IPS-18a (cell line): ENCODE measurements around the gene KMT2E.

Source experiments
- H3K27ac ChIP-seq: one replicate; pipeline ENCODE4 v1.5.1; 2013; ENCODE audit warnings: low read length
- H3K27me3 ChIP-seq: one replicate; pipeline ENCODE4 v1.6.1; 2013; ENCODE audit warnings: mild to moderate bottlenecking, low read length; ENCODE audit not compliant: control insufficient read depth, insufficient read depth
- H3K36me3 ChIP-seq: one replicate; pipeline ENCODE4 v1.6.1; 2013; ENCODE audit warnings: low read depth, low read length; ENCODE audit not compliant: control insufficient read depth
- H3K4me1 ChIP-seq: one replicate; pipeline ENCODE4 v1.6.1; 2013; ENCODE audit warnings: low read depth, low read length; ENCODE audit not compliant: control insufficient read depth
- H3K4me3 ChIP-seq: one replicate; pipeline ENCODE4 v1.5.1; 2013; ENCODE audit warnings: low read length
- H3K9ac ChIP-seq: one replicate; pipeline ENCODE4 v1.6.1; 2013; ENCODE audit warnings: mild to moderate bottlenecking, low read length, moderate library complexity
- H3K9me3 ChIP-seq: one replicate; pipeline ENCODE4 v1.6.1; 2013; ENCODE audit warnings: low read depth, low read length; ENCODE audit not compliant: control insufficient read depth

Gene KMT2E

GRCh38 chr7:105141068-105141467, 127.1 kb downstream of the KMT2E start:
- Histone ChIP-seq H3K9ac (no peak overlapping the region), H3K27ac (no peak overlapping the region), H3K4me3 (no peak overlapping the region), H3K4me1 (no peaks in the 10 kb centered on the region), H3K27me3 (no peaks in the 10 kb centered on the region), H3K9me3 (no peaks in the 10 kb centered on the region), H3K36me3 (peaks cover 10% of the 10 kb centered on the region)

GRCh38 chr7:105149827-105150226, 135.8 kb downstream of the KMT2E start:
- Histone ChIP-seq H3K27me3 (no peaks in the 10 kb centered on the region), H3K9me3 (no peaks in the 10 kb centered on the region), H3K4me1 (no peaks in the 10 kb centered on the region), H3K27ac (no peak overlapping the region), H3K9ac (no peak overlapping the region), H3K36me3 (no peaks in the 10 kb centered on the region), H3K4me3 (no peak overlapping the region)

GRCh38 chr7:105151152-105151551, 137.1 kb downstream of the KMT2E start:
- no peaks in the 10 kb centered on the region for H3K36me3 ChIP-seq
- no peak overlapping the region for H3K27ac ChIP-seq
- no peak overlapping the region for H3K9ac ChIP-seq
- H3K4me1 ChIP-seq = no peaks in the 10 kb centered on the region
- H3K27me3 ChIP-seq = no peaks in the 10 kb centered on the region
- H3K4me3 ChIP-seq = no peak overlapping the region
- H3K9me3 ChIP-seq = no peaks in the 10 kb centered on the region

- H3K9ac ChIP-seq = no peak overlapping the region
- H3K27ac ChIP-seq = no peak overlapping the region
- H3K36me3 ChIP-seq = no peaks in the 10 kb centered on the region
Measured at GRCh38 chr7:105153531-105153930, 139.5 kb downstream of the KMT2E start.

GRCh38 chr7:105154084-105154483, 140.1 kb downstream of the KMT2E start:
- Histone ChIP-seq H3K4me3 (no peak overlapping the region), H3K36me3 (no peaks in the 10 kb centered on the region), H3K27me3 (no peaks in the 10 kb centered on the region), H3K4me1 (no peaks in the 10 kb centered on the region), H3K27ac (no peak overlapping the region), H3K9me3 (no peaks in the 10 kb centered on the region), H3K9ac (no peak overlapping the region)

More at GRCh38 chr7:105153531-105153930, 139.5 kb downstream of the KMT2E start:
- H3K9me3 ChIP-seq = no peaks in the 10 kb centered on the region
- no peaks in the 10 kb centered on the region for H3K4me1 ChIP-seq
- no peaks in the 10 kb centered on the region for H3K27me3 ChIP-seq
- H3K4me3 ChIP-seq = no peak overlapping the region

- Histone ChIP-seq H3K36me3 (peaks cover 5% of the 10 kb centered on the region), H3K9me3 (no peaks in the 10 kb centered on the region), H3K9ac (no peak overlapping the region), H3K4me3 (no peak overlapping the region), H3K27me3 (no peaks in the 10 kb centered on the region), H3K4me1 (no peaks in the 10 kb centered on the region), H3K27ac (no peak overlapping the region)
Measured at GRCh38 chr7:105156731-105157130, 142.7 kb downstream of the KMT2E start.

- Histone ChIP-seq H3K4me1 (no peaks in the 10 kb centered on the region), H3K4me3 (no peak overlapping the region), H3K9me3 (no peaks in the 10 kb centered on the region), H3K27ac (no peak overlapping the region), H3K36me3 (peaks cover 5% of the 10 kb centered on the region), H3K9ac (no peak overlapping the region), H3K27me3 (no peaks in the 10 kb centered on the region)
Measured at GRCh38 chr7:105157278-105157677, 143.3 kb downstream of the KMT2E start.

GRCh38 chr7:105161366-105161765, 147.4 kb downstream of the KMT2E start:
- Histone ChIP-seq H3K4me1 (no peaks in the 10 kb centered on the region), H3K27ac (no peak overlapping the region), H3K27me3 (no peaks in the 10 kb centered on the region), H3K4me3 (no peak overlapping the region), H3K36me3 (peaks cover 13% of the 10 kb centered on the region), H3K9me3 (no peaks in the 10 kb centered on the region), H3K9ac (no peak overlapping the region)
